HG03060 (cell line): Measurements from ENCODE around the gene ITGB2.

ENCODE experiments used
- ATAC-seq: cut with Tn5 transposase; IDR thresholded peaks from one replicate; pipeline ENCODE4 v1.9.1; 2021; ENCODE audit warnings: low read depth, moderate number of reproducible peaks; ENCODE audit not compliant: unreplicated experiment

The ITGB2 gene

DNA sequence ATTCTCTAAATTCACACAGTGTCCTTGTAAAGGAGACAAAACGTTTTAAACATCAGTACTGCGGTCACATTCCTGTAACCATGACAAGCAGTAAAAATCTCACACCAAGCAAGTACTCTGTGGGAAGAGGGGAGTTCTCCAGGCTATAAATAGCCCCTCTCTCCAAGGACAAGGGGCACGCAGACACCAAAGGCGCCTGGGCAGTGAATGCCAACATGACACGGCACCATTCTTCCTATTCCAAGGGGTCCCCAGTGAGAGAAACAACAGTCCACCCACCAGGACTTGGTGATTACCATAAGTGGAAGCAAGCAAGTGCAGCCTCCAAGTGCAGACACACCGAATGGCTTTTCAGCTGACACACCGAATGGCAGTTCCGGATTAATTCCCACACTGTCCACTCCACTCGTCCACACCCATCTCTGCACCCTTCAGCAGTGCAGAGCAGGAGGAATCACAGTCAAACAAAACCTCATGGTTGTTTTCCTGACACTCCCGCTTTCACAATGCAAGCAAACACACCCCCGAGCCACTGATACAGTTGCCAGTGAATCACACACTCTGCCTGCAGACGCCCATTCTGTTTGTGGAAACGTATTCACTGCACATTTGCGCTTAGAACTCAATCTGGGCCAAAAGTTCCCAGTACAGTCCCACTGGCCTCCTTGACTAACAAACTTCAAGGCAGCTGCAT lies 49.0 kb downstream of the ITGB2 start:
- no peak for ATAC-seq

- no peak for ATAC-seq
Observed at GRCh38 chr21:44870748-44871495, 49.8 kb downstream of the ITGB2 start.

DNA sequence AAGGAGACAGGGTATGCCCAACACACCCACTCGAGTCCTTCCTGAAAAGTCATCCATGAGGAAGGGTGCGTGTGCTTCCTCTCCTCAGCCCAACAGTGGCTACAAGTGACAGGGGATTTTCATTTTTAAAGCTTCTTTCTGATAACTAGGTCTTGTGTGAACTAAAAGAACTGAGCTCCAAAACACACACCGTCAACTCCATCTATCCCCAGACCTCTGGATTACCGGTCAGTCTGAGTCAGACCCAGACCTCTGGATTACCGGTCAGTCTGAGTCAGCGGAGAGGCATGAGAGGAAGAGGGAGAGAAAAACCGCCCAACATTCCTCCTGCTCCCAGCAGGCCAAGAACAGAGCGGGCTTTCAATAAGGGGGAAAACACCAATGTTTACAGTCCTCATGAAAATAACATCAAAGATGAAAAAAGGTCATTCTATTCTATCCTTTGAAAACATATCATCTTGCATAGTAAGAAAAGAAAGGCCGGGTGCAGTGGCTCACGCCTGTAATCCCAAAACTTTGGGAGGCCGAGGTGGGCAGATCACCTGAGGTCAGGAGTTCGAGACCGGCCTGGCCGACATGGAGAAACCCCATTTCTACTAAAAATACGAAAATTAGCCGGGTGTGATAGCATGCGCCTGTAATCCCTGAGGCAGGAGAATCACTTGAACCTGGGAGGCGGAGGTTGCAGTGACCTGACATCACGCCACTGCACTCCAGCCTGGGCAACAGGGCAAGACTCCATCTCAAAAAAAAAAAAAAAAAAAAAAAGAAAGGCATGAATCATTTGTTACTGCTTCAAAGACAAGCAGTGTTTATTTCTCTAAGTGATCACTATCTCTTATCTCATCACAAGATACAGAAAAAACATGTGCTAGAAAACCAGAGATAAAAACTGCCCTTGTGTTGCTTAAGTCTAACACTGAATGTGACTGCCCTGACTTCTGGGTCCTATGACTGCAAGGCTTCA lies 50.6 kb downstream of the ITGB2 start:
- no peak for ATAC-seq

DNA sequence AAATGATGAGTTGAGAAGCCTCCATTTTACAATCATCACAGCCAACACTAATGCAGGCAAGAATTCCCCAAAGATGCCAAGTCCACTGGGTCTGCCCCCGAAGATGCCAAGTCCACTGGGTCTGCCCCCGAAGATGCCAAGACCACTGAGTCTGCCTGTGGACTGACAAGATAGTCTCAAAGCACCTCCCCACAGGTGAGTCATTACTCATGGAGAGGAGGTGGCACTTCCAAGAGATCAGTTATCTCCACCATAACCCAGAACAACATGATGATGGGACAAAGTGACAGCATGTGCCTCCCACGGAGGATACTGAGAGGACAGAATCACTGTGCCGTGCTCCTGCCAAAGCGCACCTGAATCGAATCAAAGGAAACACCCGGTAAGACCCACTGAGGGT lies 52.0 kb downstream of the ITGB2 start:
- no peak for ATAC-seq

GRCh38 chr21:44867999-44868700 lies 52.5 kb downstream of the ITGB2 start:
- ATAC-seq = no peak

DNA sequence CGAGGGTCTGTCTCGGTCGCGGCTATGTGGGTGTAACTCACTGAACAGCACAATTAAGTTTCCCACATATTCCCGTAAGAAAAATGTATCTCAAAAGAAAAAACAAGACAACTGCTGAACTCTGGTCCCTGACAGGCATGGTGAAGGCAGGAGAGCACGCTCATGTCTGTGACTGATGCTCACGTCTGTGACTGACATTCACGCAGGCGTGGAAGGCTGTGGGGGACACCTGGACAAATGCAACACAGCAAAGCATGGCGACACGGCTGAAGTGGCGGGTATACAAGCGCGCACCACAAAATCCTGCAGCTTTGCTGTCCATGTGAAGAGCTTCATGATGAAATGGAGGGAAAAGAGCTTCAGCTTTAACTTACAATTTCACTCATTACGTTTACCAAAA lies 53.2 kb downstream of the ITGB2 start:
- no peak for ATAC-seq

GRCh38 chr21:44866780-44867179 lies 53.9 kb downstream of the ITGB2 start:
- ATAC-seq = no peak

- no peak for ATAC-seq
Observed at GRCh38 chr21:44865561-44866280, 55.0 kb downstream of the ITGB2 start.

GRCh38 chr21:44862869-44863685 lies 57.6 kb downstream of the ITGB2 start:
- no peak for ATAC-seq

GRCh38 chr21:44858791-44859190 lies 61.9 kb downstream of the ITGB2 start:
- ATAC-seq = no peak

DNA sequence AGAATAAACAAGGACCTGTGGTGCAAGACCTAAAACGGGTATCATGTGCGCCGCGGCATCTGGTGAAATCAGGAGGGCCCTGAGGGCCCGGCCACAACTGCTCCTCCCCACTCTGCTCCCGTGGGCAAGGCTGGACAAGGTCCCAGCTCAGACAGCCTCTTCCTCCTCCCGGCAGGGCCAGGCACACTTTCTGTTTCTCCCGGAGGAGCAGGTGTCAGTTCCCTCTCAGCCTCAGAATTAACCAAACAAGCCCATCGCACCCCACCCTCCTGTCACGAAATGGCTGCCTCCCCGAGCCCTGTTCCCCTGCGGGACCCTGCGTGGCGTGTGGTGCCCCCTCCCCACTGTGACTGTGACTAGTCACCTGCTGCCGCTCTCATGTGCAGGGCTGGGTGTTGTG lies 62.4 kb downstream of the ITGB2 start:
- no peak for ATAC-seq

DNA sequence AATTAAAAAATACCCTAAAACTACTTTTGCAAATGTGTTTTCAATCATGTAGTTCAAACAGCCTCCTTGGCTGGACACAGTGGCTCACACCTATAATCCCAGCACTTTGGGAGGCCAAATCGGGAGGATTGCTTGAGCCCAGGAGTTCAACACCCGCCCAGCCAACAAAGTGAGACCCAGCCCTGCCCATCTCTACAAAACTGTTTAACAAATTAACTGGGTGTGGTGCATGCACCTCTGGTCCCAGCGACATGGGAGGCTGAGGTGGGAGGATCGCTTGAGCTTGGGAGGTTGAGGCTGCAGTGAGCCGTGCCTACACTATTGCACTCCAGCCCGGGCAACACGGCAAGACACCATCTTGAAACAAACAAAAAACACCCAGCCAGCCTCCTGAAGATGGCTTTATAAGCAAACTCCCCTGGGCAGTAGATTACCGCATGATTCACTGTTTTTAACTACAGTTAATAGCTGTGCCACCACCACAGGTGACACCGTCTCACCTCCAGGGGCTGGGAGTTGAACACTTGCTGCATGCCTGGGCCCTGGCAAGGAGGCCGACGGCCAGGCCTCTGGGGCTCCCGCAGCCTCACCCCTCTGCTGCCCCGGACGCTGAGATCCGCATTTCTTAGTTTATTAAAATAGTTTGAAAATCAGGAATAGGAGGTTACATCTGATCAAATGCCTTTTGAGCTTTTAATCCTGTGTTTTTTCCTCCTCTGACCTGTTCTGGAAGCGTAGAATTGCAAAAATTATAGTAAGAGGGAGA lies 63.4 kb downstream of the ITGB2 start:
- ATAC-seq = no peak

DNA sequence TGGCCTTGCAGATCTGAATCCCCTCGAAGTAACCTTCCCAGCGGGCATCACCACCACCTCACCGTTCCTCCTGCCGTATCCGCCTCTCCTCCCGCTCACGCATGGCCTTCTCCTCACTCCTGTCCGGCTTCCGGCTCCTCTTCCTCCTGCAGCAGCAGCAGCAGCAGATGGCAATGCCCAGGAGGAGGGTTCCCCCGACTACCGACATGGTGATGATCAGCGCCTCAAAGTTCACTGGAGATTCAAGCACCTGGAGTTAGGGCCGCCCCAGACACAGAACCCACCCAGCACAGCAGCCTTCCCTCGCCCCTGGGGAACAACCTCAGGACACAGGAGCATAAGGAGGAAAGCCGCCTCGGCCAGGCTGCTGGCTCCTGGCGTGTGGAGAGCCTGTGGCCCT lies 64.6 kb downstream of the ITGB2 start:
- no peak for ATAC-seq

GRCh38 chr21:44855572-44855971 lies 65.1 kb downstream of the ITGB2 start:
- no peak for ATAC-seq

- no peak for ATAC-seq
Observed at GRCh38 chr21:44854664-44855446, 65.8 kb downstream of the ITGB2 start.

DNA sequence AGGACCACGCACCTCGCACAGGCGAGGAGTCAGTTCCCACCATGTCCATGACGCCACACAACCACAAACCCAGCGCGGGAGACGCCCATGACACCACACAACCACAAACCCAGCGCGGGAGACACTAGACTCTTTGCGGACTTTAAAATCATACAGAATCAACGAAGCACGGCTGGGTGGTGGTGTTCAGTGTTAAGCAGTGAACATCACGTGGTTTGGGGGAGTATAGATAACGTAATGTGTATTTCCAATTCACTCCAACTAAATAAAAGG lies 66.4 kb downstream of the ITGB2 start:
- ATAC-seq = no peak

GRCh38 chr21:44853601-44854390 lies 66.9 kb downstream of the ITGB2 start:
- ATAC-seq = no peak
